T47D (cell line): Measurements from ENCODE around the gene METTL6.
A peak's percentile ranks its signal among the peaks of the same experiment; 100 is the strongest.
"Not testable (repeated sequence)": the region's sequence is repeated elsewhere in the genome, so short reads cannot be mapped to it uniquely, and the experiment has no call there.

Source experiments
- DNase-seq, 2 experiments: peaks; one replicate each; pipeline versions ENCODE4 v3.0.0 to v3.0.0-alpha.2; 2011 to 2012; ENCODE audit warnings: low read depth in 1 of 2, low spot score in 1 of 2
- JUND ChIP-seq: IDR thresholded peaks from 2 replicates; pipeline ENCODE4 v1.6.1; 2012; ENCODE audit warnings: low read depth
- in situ Hi-C: cut with HindIII; loops from 2 replicates; pipeline ENCODE4 v1.10.0; 2016; ENCODE audit warnings: low sequenced_read_pairs, low pct_unique_long_range_greater_than_20kb

METTL6 gene

DNA sequence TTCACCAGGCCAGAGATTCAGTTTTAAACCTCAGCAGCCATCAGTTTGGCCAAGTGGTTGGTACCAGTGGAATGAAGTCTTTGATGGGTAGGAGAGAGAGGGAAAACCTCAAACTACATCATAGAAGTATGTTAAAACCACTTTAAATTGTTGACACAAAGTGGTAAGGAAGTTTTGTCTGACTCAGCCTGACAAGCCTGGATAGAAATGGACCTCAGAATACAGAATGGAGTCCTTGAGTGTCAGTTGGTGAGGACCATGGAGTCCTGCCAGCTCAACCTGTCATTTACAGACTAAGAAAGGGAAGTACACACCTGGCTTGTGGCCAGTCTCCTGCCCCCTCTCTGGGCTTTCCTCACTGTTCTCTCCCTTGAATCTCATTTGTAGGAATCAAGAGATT lies 12.1 kb upstream of the METTL6 start:
- in situ Hi-C loops, result no loop called here
- no peak for TF ChIP-seq JUND
- DNase-seq, result no peak

GRCh38 chr3:15438983-15439382 lies 11.6 kb upstream of the METTL6 start:
- no peak for DNase-seq
- no peak for TF ChIP-seq JUND
- in situ Hi-C loops, result no loop called here

- in situ Hi-C loops, result no loop called here
- TF ChIP-seq JUND, result no peak
- DNase-seq, result no peak
Observed at GRCh38 chr3:15436246-15436645, 8.9 kb upstream of the METTL6 start.

DNA sequence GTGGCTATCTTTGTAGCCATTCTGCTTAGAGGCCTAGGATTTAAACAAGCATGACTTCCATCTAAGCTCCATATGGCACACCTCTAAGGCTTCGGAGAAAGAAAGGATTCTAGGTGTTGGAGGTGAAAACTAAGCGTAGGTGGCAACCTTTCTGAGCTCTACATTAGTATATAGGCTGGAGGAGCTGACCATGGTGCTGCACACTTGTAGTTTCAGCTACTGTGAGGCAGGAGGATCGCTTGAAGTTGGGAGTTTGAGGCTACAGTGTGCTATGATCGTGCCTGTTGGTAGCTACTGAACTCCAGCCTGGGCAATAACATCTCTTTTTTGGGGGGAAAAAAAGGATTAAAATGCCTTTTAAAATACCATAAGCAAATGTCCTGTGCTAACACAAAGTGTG lies 7.4 kb upstream of the METTL6 start:
- peak in 1 of 2 experiments; percentile 47 for DNase-seq
- no peak for TF ChIP-seq JUND
- in situ Hi-C loops, result no loop called here

DNA sequence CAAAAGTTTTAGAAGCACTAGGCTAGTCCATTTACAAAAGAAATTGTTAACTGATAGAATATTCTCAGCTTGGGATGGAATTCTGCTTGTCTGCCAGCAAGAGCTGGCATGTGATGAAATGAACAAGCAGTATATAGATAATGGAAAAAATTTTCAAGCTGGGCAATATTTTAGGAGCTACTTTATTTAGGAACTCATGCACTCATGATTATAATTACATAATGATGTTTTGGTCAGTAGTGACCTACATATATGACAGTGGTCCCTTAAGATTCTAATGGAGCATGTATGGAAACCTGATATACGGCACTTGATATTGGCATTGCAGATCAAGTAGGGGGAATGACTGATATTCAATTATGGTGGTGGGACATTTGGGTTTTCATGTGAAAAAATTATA lies 6.2 kb upstream of the METTL6 start:
- DNase-seq, result no peak
- TF ChIP-seq JUND, result no peak
- in situ Hi-C loops, result no loop called here

- in situ Hi-C loops, result no loop called here
- no peak for DNase-seq
- TF ChIP-seq JUND, result no peak
Observed at GRCh38 chr3:15431256-15431837, 4.0 kb upstream of the METTL6 start.

DNA sequence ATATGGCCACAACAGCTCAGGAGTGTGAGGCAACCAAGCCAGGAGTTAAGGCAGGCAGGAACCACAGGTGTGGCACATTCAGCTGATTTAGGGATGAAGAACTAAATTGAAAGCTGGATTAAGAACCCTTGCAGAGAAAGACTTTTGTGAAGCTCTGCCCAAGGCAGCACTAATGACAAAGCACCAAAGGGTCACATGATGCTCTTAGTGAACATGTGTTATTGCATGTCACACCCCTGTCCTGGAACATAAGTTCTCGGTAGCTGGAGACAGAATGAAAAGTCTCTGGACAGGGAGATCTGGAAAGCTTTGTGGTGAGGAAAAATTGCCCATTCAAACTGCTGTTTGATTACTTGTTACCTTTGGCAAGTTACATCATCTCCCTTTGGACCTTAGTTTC lies 3.3 kb upstream of the METTL6 start:
- no peak for TF ChIP-seq JUND
- in situ Hi-C loops, result no loop called here
- no peak for DNase-seq

DNA sequence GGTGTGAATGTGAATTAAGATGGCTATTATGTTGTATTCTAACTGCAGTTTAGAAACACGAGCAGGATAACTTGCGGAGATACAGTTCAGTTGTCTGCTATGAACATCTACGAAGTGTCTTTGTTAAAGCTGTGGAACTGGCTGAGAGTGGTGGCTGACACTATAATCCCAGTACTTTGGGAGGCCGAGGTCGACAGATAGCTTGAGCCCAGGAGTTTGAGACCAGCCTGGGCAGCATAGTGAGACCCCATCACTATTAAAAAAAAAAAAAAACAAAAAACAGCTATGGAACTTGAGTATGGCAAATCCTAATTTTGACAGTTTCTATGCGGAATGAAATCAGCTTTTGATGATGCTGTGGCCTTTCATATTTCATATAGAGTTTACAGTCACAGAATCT lies 1.7 kb upstream of the METTL6 start:
- in situ Hi-C loops, result no loop called here
- no peak for TF ChIP-seq JUND
- no peak for DNase-seq

GRCh38 chr3:15428539-15428938 lies 1.2 kb upstream of the METTL6 start:
- in situ Hi-C loops, result no loop called here
- no peak for DNase-seq
- TF ChIP-seq JUND, result no peak

DNA sequence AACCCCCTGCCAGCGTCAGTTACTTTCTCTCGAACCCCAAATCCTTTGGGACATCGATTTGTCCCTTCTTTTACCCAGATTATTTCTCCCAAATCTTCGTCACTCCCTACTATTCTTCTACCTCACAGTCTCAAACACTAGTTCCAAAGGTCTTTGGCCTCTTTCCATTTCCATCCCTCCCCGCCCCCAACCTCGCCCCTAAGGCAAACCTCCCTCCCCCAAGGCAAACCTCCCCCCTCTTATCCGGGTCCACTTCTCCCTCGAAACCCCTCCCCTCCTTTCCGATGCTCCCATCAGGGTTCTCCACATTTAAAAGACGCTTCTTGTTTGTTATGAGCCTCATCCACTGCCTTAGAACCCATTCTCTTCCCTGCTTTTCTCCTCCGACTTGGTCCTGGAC lies 637 bp upstream of the METTL6 start:
- in situ Hi-C loops, result no loop called here
- no peak for DNase-seq
- TF ChIP-seq JUND, result no peak

DNA sequence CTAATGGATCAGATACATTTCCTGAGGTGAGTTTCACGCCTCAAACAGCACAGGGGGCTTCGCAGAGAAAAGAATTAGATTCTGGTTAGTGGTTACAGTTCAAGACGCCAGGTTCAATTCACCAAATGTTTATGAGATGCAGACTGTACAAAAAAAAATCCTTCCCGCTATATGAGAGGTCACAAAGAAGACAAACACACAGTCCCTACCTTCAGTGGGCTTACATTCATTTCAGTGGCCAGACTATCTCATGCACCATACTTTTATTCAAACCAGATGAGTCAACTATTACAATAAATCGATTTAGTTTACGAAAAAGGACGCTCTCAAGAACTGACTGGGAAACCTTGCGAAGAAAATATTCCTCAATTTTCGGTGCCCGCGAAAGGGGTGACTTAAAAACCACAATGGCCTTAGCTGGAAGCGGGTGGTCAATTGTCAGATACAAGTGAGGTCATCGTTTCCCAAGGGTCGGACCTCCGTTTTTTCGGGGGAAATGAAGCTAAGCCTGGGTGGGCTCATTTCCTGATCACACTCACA lies 695 bp downstream of the METTL6 start:
- DNase-seq, result no peak
- in situ Hi-C loops, result no loop called here
- no peak for TF ChIP-seq JUND

- DNase-seq, result no peak
- in situ Hi-C loops, result no loop called here
- no peak for TF ChIP-seq JUND
Observed at GRCh38 chr3:15420871-15421270, 6.5 kb downstream of the METTL6 start.

DNA sequence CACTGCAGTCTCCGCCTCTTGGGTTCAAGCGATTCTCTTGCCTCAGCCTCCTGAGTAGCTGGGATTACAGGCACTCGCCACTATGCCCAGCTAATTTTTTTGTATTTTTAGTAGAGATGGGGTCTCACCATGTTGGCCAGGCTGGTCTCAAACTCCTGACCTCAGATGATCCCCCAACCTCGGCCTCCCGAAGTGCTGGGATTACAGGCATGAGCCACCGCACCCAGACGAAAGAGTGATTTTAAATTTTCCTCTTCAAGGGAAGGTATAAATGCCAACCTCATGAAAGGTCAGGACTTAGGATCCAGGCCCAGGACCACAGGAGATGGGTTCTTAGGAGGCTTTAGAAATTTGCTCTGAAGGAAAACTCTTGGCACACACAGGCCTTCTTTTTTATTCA lies 16.4 kb downstream of the METTL6 start:
- in situ Hi-C loops, DNase-seq: not testable (repeated sequence)

GRCh38 chr3:15409774-15410173 lies 17.6 kb downstream of the METTL6 start:
- no peak for DNase-seq
- in situ Hi-C loops, result no loop called here
- no peak for TF ChIP-seq JUND
